Kidney (tissue), 14 donors: ENCODE results near the gene KIAA1191. TPM values are rescaled to one million over a fixed set of nuclear protein-coding genes. Genes with fewer than 3 reads are reported as not detected.

Experiments used
- DNase-seq, 5 donors: peaks; one replicate each; pipeline ENCODE4 v3.0.0-alpha.2; 2013 to 2020
- FAIRE-seq: peaks from 2 replicates; lab custom pipeline; 2012; peaks lifted over from hg19 to GRCh38; lab: Jason Lieb, UNC
- H3K27ac ChIP-seq, 2 donors: one replicate each; pipeline ENCODE4 v1.7.0; 2013; ENCODE audit warnings: low read depth in 2 of 2, low read length in 2 of 2, inconsistent platforms in 1 of 2
- H3K27me3 ChIP-seq: one replicate; pipeline ENCODE4 v1.7.1; 2013; ENCODE audit warnings: low read length, inconsistent platforms; ENCODE audit not compliant: control insufficient read depth, insufficient read depth
- H3K36me3 ChIP-seq, 3 donors: one replicate each; pipeline versions ENCODE4 v1.7.0 to v1.7.1; 2013; ENCODE audit warnings: low read length in 3 of 3, control low read depth in 1 of 3, inconsistent platforms in 1 of 3; ENCODE audit not compliant: insufficient read depth in 3 of 3, control insufficient read depth in 2 of 3
- H3K4me1 ChIP-seq, 3 donors: one replicate each; pipeline versions ENCODE4 v1.7.0 to v1.7.1; 2013; ENCODE audit warnings: low read length in 3 of 3, inconsistent platforms in 1 of 3, low read depth in 1 of 3; ENCODE audit not compliant: control insufficient read depth in 2 of 3, insufficient read depth in 2 of 3
- H3K4me3 ChIP-seq, 3 donors: one replicate each; pipeline versions ENCODE4 v1.7.0 to v1.8.1; 2013; ENCODE audit warnings: low read length in 3 of 3, control low read depth in 1 of 3, inconsistent platforms in 1 of 3
- H3K9ac ChIP-seq, 3 donors: one replicate each; pipeline versions ENCODE4 v1.7.0 to v1.7.1; 2013; ENCODE audit warnings: low read length in 3 of 3, control low read depth in 1 of 3, inconsistent platforms in 1 of 3
- H3K9me3 ChIP-seq, 3 donors: one replicate each; pipeline versions ENCODE4 v1.7.0 to v1.7.1; 2013; ENCODE audit warnings: low read length in 3 of 3, control low read depth in 1 of 3, inconsistent platforms in 1 of 3; ENCODE audit not compliant: control insufficient read depth in 2 of 3, insufficient read depth in 1 of 3
- intact Hi-C: fragments of 100-400 bp; cut with DNase I; formaldehyde crosslinking; loops from one replicate; pipeline ENCODE4 v1.11.1; 2022
- polyA plus RNA-seq: library from polyadenylated mRNA; stranded (reverse); fragments of 350-450 nt; fragmentation: Illumina TruSeq; extraction: RNeasy Lipid Tissue Mini Kit (QIAGEN cat#74804); gene quantifications from one replicate; pipeline ENCODE4 v1.2.3, GENCODE V29; 2014; ENCODE audit warnings: low read depth, low replicate concordance; ENCODE audit not compliant: insufficient read depth
- total RNA-seq: library from RNA; stranded (reverse); fragmentation: NEBNext Ultra II Directional; extraction: Animal tissue kit (Norgen Biotek cat#: 25700); gene quantifications from one replicate; pipeline ENCODE4 v1.2.1, GENCODE V29; 2021
- TF ChIP-seq, protein P1 (sequence below): IDR thresholded peaks from 3 replicates; pipeline ENCODE4 v1.5.1; 2012; ENCODE audit warnings: mild to moderate bottlenecking, moderate library complexity, borderline replicate concordance; ENCODE audit not compliant: insufficient read depth; ENCODE audit errors: extremely low read depth
- donor health status: control.
- donor health status: control.
- donor health status: control.
- donor health status: control.
- donor health status: control.
- donor health status: DM: yes; HTN: yes; CAD: no.
- donor health status: Normal renal cell carcinoma (clear cell type).

Gene KIAA1191
- total and polyA plus RNA-seq, 2 donors from 2014 or later, result 109 to 208 TPM

- peaks cover 0 to 2% (median 0%) of the 10 kb centered on the region in 3 donors for H3K36me3 ChIP-seq
- intact Hi-C loops, result no loop called here
- no peaks in the 10 kb centered on the region for H3K27me3 ChIP-seq
- no peak overlapping the region for H3K4me3 ChIP-seq
- DNase-seq (no peak), FAIRE-seq (peak; percentile 62)
- H3K4me1 ChIP-seq, result peaks cover 0 to 22% (median 13%) of the 10 kb centered on the region in 3 donors
- H3K9me3 ChIP-seq, result no peaks in the 10 kb centered on the region
- H3K9ac ChIP-seq, result no peak overlapping the region
- peak overlapping the region; percentile 63 to 67 for H3K27ac ChIP-seq
- TF ChIP-seq, protein P1, sequence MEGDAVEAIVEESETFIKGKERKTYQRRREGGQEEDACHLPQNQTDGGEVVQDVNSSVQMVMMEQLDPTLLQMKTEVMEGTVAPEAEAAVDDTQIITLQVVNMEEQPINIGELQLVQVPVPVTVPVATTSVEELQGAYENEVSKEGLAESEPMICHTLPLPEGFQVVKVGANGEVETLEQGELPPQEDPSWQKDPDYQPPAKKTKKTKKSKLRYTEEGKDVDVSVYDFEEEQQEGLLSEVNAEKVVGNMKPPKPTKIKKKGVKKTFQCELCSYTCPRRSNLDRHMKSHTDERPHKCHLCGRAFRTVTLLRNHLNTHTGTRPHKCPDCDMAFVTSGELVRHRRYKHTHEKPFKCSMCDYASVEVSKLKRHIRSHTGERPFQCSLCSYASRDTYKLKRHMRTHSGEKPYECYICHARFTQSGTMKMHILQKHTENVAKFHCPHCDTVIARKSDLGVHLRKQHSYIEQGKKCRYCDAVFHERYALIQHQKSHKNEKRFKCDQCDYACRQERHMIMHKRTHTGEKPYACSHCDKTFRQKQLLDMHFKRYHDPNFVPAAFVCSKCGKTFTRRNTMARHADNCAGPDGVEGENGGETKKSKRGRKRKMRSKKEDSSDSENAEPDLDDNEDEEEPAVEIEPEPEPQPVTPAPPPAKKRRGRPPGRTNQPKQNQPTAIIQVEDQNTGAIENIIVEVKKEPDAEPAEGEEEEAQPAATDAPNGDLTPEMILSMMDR, result no peak
Observed at GRCh38 chr5:176339304-176339703, 22.3 kb downstream of the KIAA1191 start.

GRCh38 chr5:176337913-176338312, 23.7 kb downstream of the KIAA1191 start:
- Histone ChIP-seq H3K9me3 (no peaks in the 10 kb centered on the region), H3K4me1 (peaks cover 0 to 22% (median 13%) of the 10 kb centered on the region in 3 donors), H3K9ac (no peak overlapping the region), H3K27ac (peak overlapping the region; percentile 71 to 86), H3K27me3 (no peaks in the 10 kb centered on the region), H3K36me3 (peaks cover 0 to 2% (median 0%) of the 10 kb centered on the region in 3 donors), H3K4me3 (no peak overlapping the region)
- TF ChIP-seq, protein P1, result no peak
- intact Hi-C loops, result no loop called here
- FAIRE-seq, result no peak
- DNase-seq, result no peak

- no peaks in the 10 kb centered on the region for H3K9me3 ChIP-seq
- H3K9ac ChIP-seq, result no peak overlapping the region
- TF ChIP-seq, protein P1, result no peak
- no peak overlapping the region for H3K27ac ChIP-seq
- H3K36me3 ChIP-seq, result peaks cover 0 to 2% (median 0%) of the 10 kb centered on the region in 3 donors
- FAIRE-seq (no peak), DNase-seq (no peak)
- intact Hi-C loops, result no loop called here
- peaks cover 0 to 16% (median 8%) of the 10 kb centered on the region in 3 donors for H3K4me1 ChIP-seq
- H3K27me3 ChIP-seq, result no peaks in the 10 kb centered on the region
- H3K4me3 ChIP-seq, result no peak overlapping the region
Observed at GRCh38 chr5:176334031-176334770, 27.4 kb downstream of the KIAA1191 start.
